Calu3 (cell line): ENCODE measurements around the gene KCNK4. TPM values are rescaled to one million over a fixed set of nuclear protein-coding genes. Genes with fewer than 3 reads are reported as not detected.

ENCODE experiments used
- BruUV-seq: library from RNA; stranded (reverse); fragments of 400-500 nt; replicated peaks from 2 replicates; lab custom pipeline; 2021; lab: Mats Ljungman, UMichigan
- CTCF ChIA-PET: fragments of 300-600 bp; sonication (Branson Sonifier 250); formaldehyde crosslinking; loops from one replicate; lab custom pipeline; 2022; ENCODE audit warnings: antibody characterized with exemption; lab: Charles Lee
- DNase-seq: peaks from one replicate; pipeline ENCODE4 v3.0.0; 2022
- H3K27ac Mint-ChIP-seq: one replicate; pipeline ENCODE4 v1.8.0; 2022; ENCODE audit warnings: mixed read lengths; ENCODE audit not compliant: unreplicated experiment
- H3K27me3 Mint-ChIP-seq: one replicate; pipeline ENCODE4 v1.8.0; 2022; ENCODE audit warnings: mixed read lengths; ENCODE audit not compliant: unreplicated experiment
- H3K36me3 Mint-ChIP-seq: one replicate; pipeline ENCODE4 v1.8.0; 2022; ENCODE audit warnings: mild to moderate bottlenecking, moderate library complexity, mixed read lengths; ENCODE audit not compliant: insufficient read depth, unreplicated experiment
- H3K4me1 Mint-ChIP-seq: one replicate; pipeline ENCODE4 v1.8.0; 2022; ENCODE audit warnings: mild to moderate bottlenecking, low read depth, mixed read lengths; ENCODE audit not compliant: unreplicated experiment
- H3K4me3 Mint-ChIP-seq: one replicate; pipeline ENCODE4 v1.8.0; 2022; ENCODE audit warnings: mild to moderate bottlenecking, low read depth, moderate library complexity, mixed read lengths; ENCODE audit not compliant: unreplicated experiment
- H3K9me3 Mint-ChIP-seq: one replicate; pipeline ENCODE4 v1.8.0; 2022; ENCODE audit warnings: low read depth, mixed read lengths; ENCODE audit not compliant: unreplicated experiment
- intact Hi-C: fragments of 100-400 bp; cut with micrococcal nuclease; formaldehyde crosslinking; loops from one replicate; pipeline ENCODE4 v1.10.0; 2022; ENCODE audit not compliant: unreplicated experiment
- total RNA-seq: library from RNA; stranded (reverse); gene quantifications from 2 replicates; pipeline ENCODE4 v1.2.3, GENCODE V29; 2022
- TF ChIP-seq, protein P1 (sequence below): fragments of 200-600 bp; IDR thresholded peaks from one replicate; pipeline ENCODE4 v1.8.0; 2022; ENCODE audit warnings: antibody characterized with exemption; ENCODE audit not compliant: unreplicated experiment

KCNK4 gene
- total RNA-seq, 1 experiment from 2014 or later: not detected

DNA sequence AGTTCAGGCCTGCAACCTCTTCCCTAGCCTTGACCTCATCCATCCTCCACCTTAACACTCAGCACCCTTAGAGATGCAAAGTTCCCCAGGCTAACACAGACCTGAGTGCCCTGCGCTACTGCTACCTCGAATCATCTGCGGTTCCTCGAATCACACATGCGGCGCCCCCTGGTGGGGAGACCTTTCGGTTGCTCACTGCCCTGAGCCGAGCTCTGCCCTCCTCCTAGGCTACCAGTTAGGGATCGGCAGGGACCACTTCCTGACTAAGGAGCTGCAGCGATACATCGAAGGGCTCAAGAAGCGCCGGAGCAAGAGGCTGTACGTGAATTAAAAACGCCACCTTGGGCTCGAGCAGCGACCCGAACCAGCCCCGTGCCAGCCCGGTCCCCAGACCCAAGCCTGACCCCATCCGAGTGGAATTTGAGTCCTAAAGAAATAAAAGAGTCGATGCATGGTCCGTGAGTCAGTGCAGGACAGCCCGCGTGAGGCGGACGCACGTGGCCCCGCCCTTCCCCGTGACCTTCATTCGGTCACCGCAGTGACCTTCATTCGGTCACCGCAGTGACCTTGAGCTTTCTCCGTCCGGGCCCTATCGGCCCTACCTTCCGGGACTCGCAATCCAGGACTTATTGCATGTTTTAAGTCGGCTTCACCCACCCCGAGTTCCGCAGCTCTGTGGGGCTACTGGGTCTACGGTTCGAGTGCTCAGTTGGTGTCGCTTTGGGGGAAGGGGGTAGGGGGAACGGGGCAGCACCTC lies 13.4 kb downstream of the KCNK4 start:
- CTCF ChIA-PET: interaction anchor here (0.7 to 3.7 kb wide), 11 partner anchors 13 to 348 kb away, joined by 3 to 25 read pairs (median 4); partner anchors contain the start of genes BAD, GPR137, PRDX5 and TRMT112
- H3K27ac Mint-ChIP-seq: peak overlapping the region; percentile 50
- peak; percentile 96 for DNase-seq
- H3K27me3 Mint-ChIP-seq: peaks cover 16% of the 10 kb centered on the region
- TF ChIP-seq, protein P1, sequence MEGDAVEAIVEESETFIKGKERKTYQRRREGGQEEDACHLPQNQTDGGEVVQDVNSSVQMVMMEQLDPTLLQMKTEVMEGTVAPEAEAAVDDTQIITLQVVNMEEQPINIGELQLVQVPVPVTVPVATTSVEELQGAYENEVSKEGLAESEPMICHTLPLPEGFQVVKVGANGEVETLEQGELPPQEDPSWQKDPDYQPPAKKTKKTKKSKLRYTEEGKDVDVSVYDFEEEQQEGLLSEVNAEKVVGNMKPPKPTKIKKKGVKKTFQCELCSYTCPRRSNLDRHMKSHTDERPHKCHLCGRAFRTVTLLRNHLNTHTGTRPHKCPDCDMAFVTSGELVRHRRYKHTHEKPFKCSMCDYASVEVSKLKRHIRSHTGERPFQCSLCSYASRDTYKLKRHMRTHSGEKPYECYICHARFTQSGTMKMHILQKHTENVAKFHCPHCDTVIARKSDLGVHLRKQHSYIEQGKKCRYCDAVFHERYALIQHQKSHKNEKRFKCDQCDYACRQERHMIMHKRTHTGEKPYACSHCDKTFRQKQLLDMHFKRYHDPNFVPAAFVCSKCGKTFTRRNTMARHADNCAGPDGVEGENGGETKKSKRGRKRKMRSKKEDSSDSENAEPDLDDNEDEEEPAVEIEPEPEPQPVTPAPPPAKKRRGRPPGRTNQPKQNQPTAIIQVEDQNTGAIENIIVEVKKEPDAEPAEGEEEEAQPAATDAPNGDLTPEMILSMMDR: peak; percentile 58
- peak overlapping the region; percentile 100 for H3K4me3 Mint-ChIP-seq
- H3K4me1 Mint-ChIP-seq: peaks cover 31% of the 10 kb centered on the region
- intact Hi-C loops: loop anchor here (2.0 to 10.0 kb wide), 2 partner anchors 34 to 60 kb away; partner anchors contain the start of genes FKBP2 and PPP1R14B
- peaks cover 44% of the 10 kb centered on the region for H3K36me3 Mint-ChIP-seq
- BruUV-seq: no TSS peak
- H3K9me3 Mint-ChIP-seq: no peaks in the 10 kb centered on the region

DNA sequence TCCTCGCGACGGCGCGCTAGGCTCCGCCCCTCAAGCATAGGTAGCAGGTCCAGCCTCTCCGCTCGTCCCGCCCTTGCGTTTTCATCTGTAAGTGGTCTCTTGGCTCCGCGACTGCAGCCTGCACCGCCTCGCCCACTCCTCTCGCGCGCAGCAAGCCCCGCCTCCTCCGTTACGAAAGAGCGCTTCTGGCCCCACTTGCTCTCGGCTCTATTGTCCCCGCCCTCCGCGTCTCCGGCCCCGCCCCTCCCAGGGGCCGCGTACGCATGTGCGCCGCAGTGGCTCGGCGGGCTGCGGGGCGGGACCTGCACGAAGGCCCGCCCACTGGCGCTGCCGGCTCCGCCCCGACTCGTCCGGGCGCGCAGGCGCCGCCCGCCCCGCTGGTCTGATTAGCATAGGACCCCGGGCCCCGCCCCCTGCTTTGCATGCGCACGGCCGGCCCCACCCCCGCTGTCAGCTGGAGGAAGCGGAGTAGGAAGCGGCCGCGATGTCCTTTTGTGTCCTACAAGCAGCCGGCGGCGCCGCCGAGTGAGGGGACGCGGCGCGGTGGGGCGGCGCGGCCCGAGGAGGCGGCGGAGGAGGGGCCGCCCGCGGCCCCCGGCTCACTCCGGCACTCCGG lies 14.1 kb downstream of the KCNK4 start, which contains the start of gene ESRRA:
ESRRA (plus strand) TSS at position 450 of the 616 bp plus-strand sequence. CDS start 1,656 bp downstream, outside the sequence.
- H3K4me3 Mint-ChIP-seq: peak within 1 kb of the TSS; percentile 100
- DNase-seq: peak; percentile 99
- H3K36me3 Mint-ChIP-seq: peaks cover 47% of the 10 kb centered on the region
- peaks cover 9% of the 10 kb centered on the region for H3K27me3 Mint-ChIP-seq
- CTCF ChIA-PET: interaction anchor here (0.6 to 3.7 kb wide), 10 partner anchors 12 to 348 kb away, joined by 3 to 25 read pairs (median 6); partner anchors contain the start of genes BAD, GPR137, PRDX5 and TRMT112
- TF ChIP-seq, protein P1: no peak
- no peaks in the 10 kb centered on the region for H3K9me3 Mint-ChIP-seq
- intact Hi-C loops: loop anchor here (2.0 to 10.0 kb wide), 2 partner anchors 34 to 60 kb away; partner anchors contain the start of genes FKBP2 and PPP1R14B
- BruUV-seq: no TSS peak
- peak within 1 kb of the TSS; percentile 92 for H3K27ac Mint-ChIP-seq
- peaks cover 24% of the 10 kb centered on the region for H3K4me1 Mint-ChIP-seq

DNA sequence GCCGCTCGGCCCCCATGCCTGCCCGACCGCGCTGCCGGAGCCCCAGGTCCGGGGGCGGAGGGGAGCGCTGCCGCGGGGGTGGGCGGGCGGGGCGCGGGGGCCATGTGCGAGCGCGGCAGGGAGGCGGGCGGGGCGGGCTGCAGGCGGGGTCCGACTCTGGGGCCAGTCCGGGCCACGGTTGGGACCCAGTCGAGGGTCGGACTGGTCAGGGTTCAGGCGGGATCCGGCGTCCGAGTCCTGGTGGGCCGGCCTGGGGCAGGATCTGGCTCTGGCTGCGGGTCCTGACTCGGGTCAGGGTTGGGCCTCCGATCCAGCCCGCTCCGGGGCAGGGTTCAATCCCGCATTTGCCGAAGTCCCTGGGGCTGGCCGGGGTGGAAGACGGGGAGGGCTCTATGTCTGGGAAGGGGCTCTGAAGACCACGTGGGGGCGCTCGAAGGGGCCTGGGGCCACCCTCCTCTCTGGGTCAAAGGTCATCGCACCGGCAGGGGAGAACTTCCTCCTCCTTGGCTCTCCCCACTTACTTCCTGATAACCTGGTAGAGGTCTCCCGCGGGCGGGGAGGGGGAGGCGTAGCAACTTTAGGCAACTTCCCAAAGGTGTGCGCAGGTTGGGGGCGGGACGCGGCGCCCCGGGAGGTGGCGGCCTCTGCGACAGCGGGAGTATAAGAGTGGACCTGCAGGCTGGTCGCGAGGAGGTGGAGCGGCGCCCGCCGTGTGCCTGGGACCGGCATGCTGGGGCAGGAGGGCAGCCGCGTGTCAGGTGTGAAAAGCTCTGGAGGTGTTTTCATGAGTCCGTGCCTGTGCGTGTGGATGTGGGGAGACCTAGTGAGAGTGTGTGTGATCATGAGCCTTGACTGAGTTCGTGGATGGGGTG lies 14.8 kb downstream of the KCNK4 start:
- CTCF ChIA-PET: interaction anchor here (0.6 to 3.7 kb wide), 7 partner anchors 11 to 347 kb away, joined by 3 to 25 read pairs (median 3); partner anchors contain the start of genes PRDX5 and TRMT112
- peak overlapping the region; percentile 100 for H3K4me3 Mint-ChIP-seq
- BruUV-seq: no TSS peak
- H3K27me3 Mint-ChIP-seq: peaks cover 2% of the 10 kb centered on the region
- peaks cover 17% of the 10 kb centered on the region for H3K4me1 Mint-ChIP-seq
- H3K27ac Mint-ChIP-seq: peak overlapping the region; percentile 92
- TF ChIP-seq, protein P1: no peak
- intact Hi-C loops: loop anchor here (2.0 to 10.0 kb wide), 2 partner anchors 35 to 61 kb away; partner anchors contain the start of genes FKBP2 and PPP1R14B
- DNase-seq: peak; percentile 86
- H3K36me3 Mint-ChIP-seq: peaks cover 44% of the 10 kb centered on the region
- no peaks in the 10 kb centered on the region for H3K9me3 Mint-ChIP-seq
